PC-9 (cell line): Measurements from ENCODE around the gene XIRP1. TPM values are rescaled to one million over a fixed set of nuclear protein-coding genes. Genes with fewer than 3 reads are reported as not detected.

Experiments
- BruUV-seq: library from RNA; stranded (reverse); fragments of 400-500 nt; replicated peaks from 2 replicates; lab custom pipeline; 2021; lab: Mats Ljungman, UMichigan
- CTCF ChIA-PET: fragments of 300-600 bp; sonication (Branson Sonifier 250); formaldehyde crosslinking; loops from one replicate; lab custom pipeline; 2022; ENCODE audit warnings: antibody characterized with exemption; lab: Charles Lee
- POLR2A ChIA-PET: fragments of 300-600 bp; sonication (Branson Sonifier 250); formaldehyde crosslinking; loops from one replicate; lab custom pipeline; 2022; ENCODE audit warnings: antibody characterized with exemption; ENCODE audit not compliant: unreplicated experiment; lab: Charles Lee
- DNase-seq, 2 experiments: peaks; one replicate each; pipeline versions ENCODE4 v3.0.0 to v3.0.0-alpha.2; 2015 to 2022; ENCODE audit warnings: mixed read lengths in 1 of 2
- H2AFZ ChIP-seq: fragments of 200-600 bp; sonication (generic); 2 replicates; pipeline ENCODE4 v1.8.1; 2017; ENCODE audit warnings: antibody characterized with exemption
- H3F3A ChIP-seq: fragments of 200-600 bp; sonication (generic); 2 replicates; pipeline ENCODE4 v1.8.1; 2017; ENCODE audit warnings: antibody characterized with exemption, mild to moderate bottlenecking, low read depth; ENCODE audit not compliant: insufficient read depth
- H3K27ac ChIP-seq: fragments of 200-600 bp; sonication (generic); 2 replicates; pipeline ENCODE4 v1.6.1; 2016; ENCODE audit warnings: mixed run types
- H3K27me3 ChIP-seq: fragments of 200-600 bp; sonication (generic); 2 replicates; pipeline ENCODE4 v1.6.1; 2016; ENCODE audit warnings: low read depth, mixed run types; ENCODE audit not compliant: insufficient read depth
- H3K36me3 ChIP-seq: fragments of 200-600 bp; sonication (generic); 2 replicates; pipeline ENCODE4 v1.6.1; 2016; ENCODE audit warnings: low read depth, mixed run types
- H3K4me1 ChIP-seq: fragments of 200-600 bp; sonication (generic); replicated peaks from 2 replicates; pipeline ENCODE4 v1.6.1; 2016; ENCODE audit warnings: mixed run types; ENCODE audit not compliant: insufficient read depth
- H3K4me2 ChIP-seq: fragments of 200-600 bp; sonication (generic); 2 replicates; pipeline ENCODE4 v1.6.1; 2017; ENCODE audit warnings: mixed run types
- H3K4me3 ChIP-seq: fragments of 200-600 bp; sonication (generic); 2 replicates; pipeline ENCODE4 v1.6.1; 2016; ENCODE audit warnings: mixed run types
- H3K79me2 ChIP-seq: fragments of 200-600 bp; sonication (generic); 2 replicates; pipeline ENCODE4 v1.6.1; 2017; ENCODE audit warnings: low read depth, mixed run types
- H3K9me2 ChIP-seq: fragments of 200-600 bp; sonication (generic); 2 replicates; pipeline ENCODE4 v1.8.1; 2017; ENCODE audit warnings: mild to moderate bottlenecking; ENCODE audit not compliant: insufficient read depth
- H3K9me3 ChIP-seq: fragments of 200-600 bp; sonication (generic); 2 replicates; pipeline ENCODE4 v1.8.1; 2016; ENCODE audit warnings: low read depth; ENCODE audit not compliant: insufficient read depth
- H4K20me1 ChIP-seq: fragments of 200-600 bp; sonication (generic); 2 replicates; pipeline ENCODE4 v1.8.1; 2017; ENCODE audit not compliant: insufficient read depth
- EZH2 ChIP-seq: fragments of 200-600 bp; sonication (generic); IDR thresholded peaks from 2 replicates; pipeline ENCODE4 v1.8.0; 2017; ENCODE audit warnings: antibody characterized with exemption, low read depth
- intact Hi-C: fragments of 100-400 bp; cut with micrococcal nuclease; formaldehyde crosslinking; loops from one replicate; pipeline ENCODE4 v1.10.0; 2022; ENCODE audit not compliant: unreplicated experiment
- total RNA-seq: library from RNA; stranded (reverse); gene quantifications from 2 replicates; pipeline ENCODE4 v1.2.3, GENCODE V29; 2021
- TF ChIP-seq, protein P1 (sequence below): fragments of 200-600 bp; sonication (generic); conservative IDR thresholded peaks from 2 replicates; pipeline ENCODE4 v1.6.1; 2017; ENCODE audit warnings: mixed run types, antibody characterized with exemption, mild to moderate bottlenecking, moderate library complexity

Gene XIRP1
- total RNA-seq, 1 experiment from 2014 or later: not detected

DNA sequence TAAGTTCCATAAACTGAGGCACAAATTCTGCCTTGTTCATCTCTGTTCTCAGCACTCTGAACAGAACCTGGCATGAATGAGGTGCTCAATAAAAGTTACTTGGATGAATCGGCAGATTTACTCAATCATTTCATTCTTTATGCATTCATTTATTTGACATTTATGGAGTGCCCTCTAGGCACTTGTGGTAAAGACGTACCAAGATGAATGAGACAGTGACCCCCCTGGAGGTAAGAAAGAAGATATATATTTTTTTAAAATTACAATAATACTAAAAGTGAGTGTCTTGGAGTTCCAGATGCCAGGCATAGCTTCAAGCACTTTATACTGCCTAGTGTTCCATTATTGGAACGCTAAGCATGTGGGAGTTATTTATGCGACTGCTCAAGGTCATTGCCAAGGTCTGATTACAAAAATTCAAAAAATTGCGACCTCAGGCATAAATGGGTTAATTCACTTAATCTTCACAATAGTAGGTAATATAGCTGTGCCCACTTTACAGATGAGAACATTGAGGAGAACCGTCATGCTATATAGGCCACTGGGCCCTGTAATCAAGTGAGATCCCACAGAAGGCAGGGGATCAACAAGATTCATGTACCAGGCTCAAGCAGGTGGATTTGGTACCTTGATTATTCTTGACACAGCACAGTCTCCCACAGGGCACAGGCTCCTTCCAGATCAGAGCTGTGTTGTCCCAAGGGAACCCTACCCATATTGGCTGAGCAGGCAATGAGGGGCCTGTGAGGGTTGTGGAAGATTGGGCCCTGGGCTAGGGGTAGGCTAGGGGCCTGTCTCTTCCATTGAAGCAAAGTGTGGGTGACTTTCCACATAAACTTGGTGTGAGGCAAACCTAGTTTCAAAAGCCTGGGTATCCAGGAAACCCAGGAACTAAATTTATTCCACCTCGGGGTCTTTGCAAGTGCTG is 10.7 kb downstream of the XIRP1 start:
- POLR2A ChIA-PET: no interaction called here
- DNase-seq: no peak
- peaks cover 25% of the 10 kb centered on the region for H3F3A ChIP-seq
- no TSS peak for BruUV-seq
- peak overlapping the region; percentile 88 for H3K4me2 ChIP-seq
- no peak overlapping the region for H2AFZ ChIP-seq
- H3K27me3 ChIP-seq: no peaks in the 10 kb centered on the region
- H3K9me2 ChIP-seq: no peaks in the 10 kb centered on the region
- peaks cover 34% of the 10 kb centered on the region for H3K4me1 ChIP-seq
- H3K4me3 ChIP-seq: peak overlapping the region; percentile 57; the same call in 1 of the 2 replicates
- intact Hi-C loops: loop anchor here (5.0 kb wide), 1 partner anchor 74 kb away; the partner anchor contains the start of genes GORASP1 and TTC21A
- no peaks in the 10 kb centered on the region for H3K36me3 ChIP-seq
- no peak for TF ChIP-seq EZH2
- TF ChIP-seq, protein P1, sequence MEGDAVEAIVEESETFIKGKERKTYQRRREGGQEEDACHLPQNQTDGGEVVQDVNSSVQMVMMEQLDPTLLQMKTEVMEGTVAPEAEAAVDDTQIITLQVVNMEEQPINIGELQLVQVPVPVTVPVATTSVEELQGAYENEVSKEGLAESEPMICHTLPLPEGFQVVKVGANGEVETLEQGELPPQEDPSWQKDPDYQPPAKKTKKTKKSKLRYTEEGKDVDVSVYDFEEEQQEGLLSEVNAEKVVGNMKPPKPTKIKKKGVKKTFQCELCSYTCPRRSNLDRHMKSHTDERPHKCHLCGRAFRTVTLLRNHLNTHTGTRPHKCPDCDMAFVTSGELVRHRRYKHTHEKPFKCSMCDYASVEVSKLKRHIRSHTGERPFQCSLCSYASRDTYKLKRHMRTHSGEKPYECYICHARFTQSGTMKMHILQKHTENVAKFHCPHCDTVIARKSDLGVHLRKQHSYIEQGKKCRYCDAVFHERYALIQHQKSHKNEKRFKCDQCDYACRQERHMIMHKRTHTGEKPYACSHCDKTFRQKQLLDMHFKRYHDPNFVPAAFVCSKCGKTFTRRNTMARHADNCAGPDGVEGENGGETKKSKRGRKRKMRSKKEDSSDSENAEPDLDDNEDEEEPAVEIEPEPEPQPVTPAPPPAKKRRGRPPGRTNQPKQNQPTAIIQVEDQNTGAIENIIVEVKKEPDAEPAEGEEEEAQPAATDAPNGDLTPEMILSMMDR: no peak
- CTCF ChIA-PET: no interaction called here
- H4K20me1 ChIP-seq: no peaks in the 10 kb centered on the region
- no peak overlapping the region for H3K27ac ChIP-seq
- H3K9me3 ChIP-seq: no peaks in the 10 kb centered on the region
- H3K79me2 ChIP-seq: no peaks in the 10 kb centered on the region

DNA sequence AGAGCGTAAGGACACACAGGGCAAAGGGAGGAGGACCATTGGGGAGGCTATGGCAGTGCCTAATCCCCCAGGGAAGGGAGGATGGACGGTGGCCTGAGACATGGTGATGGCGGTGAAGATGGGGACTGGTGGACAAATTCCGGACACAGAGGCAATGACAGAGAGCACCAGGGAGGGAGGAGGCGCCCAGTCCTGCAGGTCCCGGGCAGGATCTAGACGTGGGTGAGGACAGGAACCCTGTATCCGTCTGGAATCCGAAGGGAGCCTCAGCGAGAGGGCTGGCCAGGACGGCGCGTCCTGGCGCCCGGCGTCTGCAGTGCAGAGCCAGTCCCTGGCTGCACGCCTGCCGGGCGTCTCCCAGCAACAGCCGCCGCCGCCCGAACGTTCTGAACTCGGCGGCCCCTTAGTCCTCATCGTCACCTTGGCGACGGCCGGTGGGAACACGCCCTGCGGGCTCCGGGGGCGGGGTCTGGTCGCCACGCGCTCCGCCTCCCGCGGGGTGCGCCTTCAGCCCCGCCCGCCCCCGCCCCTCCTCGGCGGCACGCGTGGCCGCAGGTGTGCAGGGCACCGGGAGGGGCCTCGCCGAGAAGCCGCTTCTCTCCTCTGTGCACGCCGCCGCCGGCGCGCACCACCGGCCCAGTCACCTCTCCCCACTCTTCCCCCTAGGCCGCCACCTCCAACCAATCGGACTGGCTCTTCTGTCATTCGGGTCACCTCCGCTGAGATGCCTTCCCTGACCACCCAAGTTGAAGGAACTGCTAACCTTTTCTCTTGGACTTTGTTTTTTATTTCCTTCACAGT is 11.6 kb downstream of the XIRP1 start:
- Histone ChIP-seq H3K36me3 (no peaks in the 10 kb centered on the region), H4K20me1 (no peaks in the 10 kb centered on the region), H3K9me3 (no peaks in the 10 kb centered on the region), H3K27ac (no peak overlapping the region), H3K4me3 (peak overlapping the region; percentile 57), H3F3A (peaks cover 25% of the 10 kb centered on the region), H3K4me1 (peaks cover 37% of the 10 kb centered on the region), H3K4me2 (peak overlapping the region; percentile 88), H3K27me3 (no peaks in the 10 kb centered on the region), H3K79me2 (no peaks in the 10 kb centered on the region), H2AFZ (peak overlapping the region; percentile 79), H3K9me2 (no peaks in the 10 kb centered on the region)
- POLR2A ChIA-PET: no interaction called here
- DNase-seq: peak; percentile 75 to 95
- intact Hi-C loops: loop anchor here (1.0 to 5.0 kb wide), 3 partner anchors 29 to 73 kb away; partner anchors contain the start of genes GORASP1 and TTC21A
- CTCF ChIA-PET: no interaction called here
- BruUV-seq: no TSS peak
- TF ChIP-seq, protein P1: no peak
- TF ChIP-seq EZH2: no peak

DNA sequence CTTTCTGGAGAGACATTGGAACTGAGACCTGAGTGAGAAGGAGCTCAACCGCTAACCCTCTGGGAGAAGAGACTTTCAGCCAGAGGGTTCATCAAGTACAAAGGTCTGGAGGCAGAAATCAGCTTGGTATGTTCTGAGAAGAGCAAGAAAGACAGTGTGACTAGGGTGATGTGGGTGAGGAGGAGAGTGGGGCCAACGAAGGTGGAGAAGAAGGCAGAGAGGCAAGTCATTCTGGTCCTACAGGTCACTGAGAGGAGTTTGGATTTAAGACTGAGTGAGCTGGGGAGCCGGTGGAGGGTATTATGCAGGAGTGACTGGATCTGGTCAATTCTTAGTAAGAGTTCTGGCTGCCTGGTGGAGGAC is 12.2 kb downstream of the XIRP1 start:
- POLR2A ChIA-PET: no interaction called here
- H4K20me1 ChIP-seq: no peaks in the 10 kb centered on the region
- peak overlapping the region; percentile 79 for H2AFZ ChIP-seq
- CTCF ChIA-PET: no interaction called here
- H3K79me2 ChIP-seq: no peaks in the 10 kb centered on the region
- no peaks in the 10 kb centered on the region for H3K27me3 ChIP-seq
- no peaks in the 10 kb centered on the region for H3K9me2 ChIP-seq
- peak overlapping the region; percentile 57 for H3K4me3 ChIP-seq
- H3K4me1 ChIP-seq: peaks cover 37% of the 10 kb centered on the region
- no peak for TF ChIP-seq EZH2
- no peaks in the 10 kb centered on the region for H3K9me3 ChIP-seq
- H3K4me2 ChIP-seq: peak overlapping the region; percentile 88
- no peak overlapping the region for H3K27ac ChIP-seq
- intact Hi-C loops: loop anchor here (1.0 to 5.0 kb wide), 3 partner anchors 29 to 73 kb away; partner anchors contain the start of genes GORASP1 and TTC21A
- H3F3A ChIP-seq: peaks cover 25% of the 10 kb centered on the region
- BruUV-seq: no TSS peak
- no peak for DNase-seq
- H3K36me3 ChIP-seq: no peaks in the 10 kb centered on the region
